NCI-H82 treated with DMSO at 0.1 percent for 48 hours (cell line): Measurements from ENCODE around the gene SOX13.

Source experiments
- DNase-seq: peaks from one replicate; lab custom pipeline; 2025; ENCODE audit not compliant: unreplicated experiment; lab: John Stamatoyannopoulos, UW

Gene SOX13

DNA sequence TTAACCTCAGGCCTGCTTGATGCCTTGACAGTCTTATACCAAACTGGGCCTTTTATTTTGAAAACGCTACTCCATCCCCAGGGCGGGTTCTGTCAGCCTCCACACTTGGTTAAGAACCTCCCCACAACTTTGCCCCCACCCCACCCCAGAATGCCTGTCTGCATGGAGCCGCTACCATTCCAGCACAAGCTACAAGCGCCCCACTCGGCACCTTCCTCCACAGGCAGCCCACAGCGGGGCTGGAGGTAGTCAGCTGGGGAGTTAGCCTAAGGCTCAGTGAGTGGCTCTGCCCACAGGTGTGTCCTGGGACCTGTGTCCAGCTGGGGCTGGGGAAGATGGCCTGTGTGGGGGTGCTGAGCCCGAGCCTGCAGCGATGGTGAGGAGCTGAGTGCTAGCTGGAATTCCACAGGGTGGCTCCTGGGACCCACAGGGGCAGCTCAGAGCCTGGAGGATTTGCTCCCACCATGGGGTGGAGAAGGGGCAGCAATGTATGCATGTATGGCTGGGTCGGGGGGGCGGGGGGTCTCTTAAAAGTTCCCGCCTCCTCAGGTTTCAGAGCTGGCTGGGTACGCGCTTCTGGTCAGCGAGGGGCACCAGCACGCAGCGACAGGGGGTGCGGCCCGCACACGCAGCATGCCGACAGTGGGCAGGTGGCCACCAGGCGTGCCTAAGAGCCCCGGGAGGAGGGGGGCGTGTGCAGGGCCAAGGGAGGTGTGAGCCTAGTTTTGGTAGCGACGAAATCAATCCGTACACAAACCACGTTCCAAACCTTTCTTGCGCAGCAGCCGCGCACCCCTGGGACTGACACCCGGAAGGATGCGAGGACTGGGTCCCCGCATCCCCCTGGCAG lies 78.0 kb downstream of the SOX13 start:
- no peak for DNase-seq

DNA sequence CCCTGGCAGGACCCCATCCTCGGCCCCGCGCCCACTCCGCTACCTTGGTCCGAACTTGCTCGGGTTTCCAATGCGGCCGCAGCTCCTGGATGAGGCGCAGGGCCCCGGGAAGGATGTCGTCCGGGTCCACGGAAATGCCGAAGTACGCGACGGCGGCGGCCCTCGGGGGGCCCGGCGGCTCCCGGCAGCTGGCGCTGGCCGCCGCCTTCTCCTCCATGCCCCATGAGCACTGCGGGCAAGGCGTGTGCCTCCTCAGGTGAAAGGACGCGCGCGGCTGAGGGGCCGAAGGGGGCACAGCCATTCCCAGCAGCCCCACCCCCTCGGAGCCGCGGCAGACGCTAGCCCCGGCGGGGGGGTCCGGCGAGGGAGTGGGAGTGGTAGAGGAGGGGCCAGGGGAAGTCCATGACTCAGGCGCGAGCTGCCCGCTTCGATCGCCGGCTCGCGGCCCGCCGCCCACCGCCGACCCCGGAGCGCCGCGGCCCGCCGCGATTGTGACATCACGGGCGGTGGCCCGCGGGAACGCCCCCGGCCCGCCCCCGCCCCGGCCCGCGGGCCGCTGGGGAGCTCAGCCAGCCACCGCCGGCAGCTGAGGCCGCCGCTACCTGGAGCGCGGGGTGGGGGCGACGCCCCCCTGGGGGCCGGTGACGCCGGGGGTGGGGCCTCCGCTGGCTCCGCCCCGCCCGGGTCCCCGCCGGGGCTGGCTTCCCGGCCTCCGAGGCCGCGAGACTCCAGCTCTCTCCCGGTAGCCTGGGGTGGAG lies 78.8 kb downstream of the SOX13 start, which contains the start of gene ETNK2:
Gene ETNK2 (minus strand): TSS at position 493 of the 758 bp plus-strand sequence. CDS start 192 bp downstream, at position 301.
- DNase-seq: peak; percentile 66

DNA sequence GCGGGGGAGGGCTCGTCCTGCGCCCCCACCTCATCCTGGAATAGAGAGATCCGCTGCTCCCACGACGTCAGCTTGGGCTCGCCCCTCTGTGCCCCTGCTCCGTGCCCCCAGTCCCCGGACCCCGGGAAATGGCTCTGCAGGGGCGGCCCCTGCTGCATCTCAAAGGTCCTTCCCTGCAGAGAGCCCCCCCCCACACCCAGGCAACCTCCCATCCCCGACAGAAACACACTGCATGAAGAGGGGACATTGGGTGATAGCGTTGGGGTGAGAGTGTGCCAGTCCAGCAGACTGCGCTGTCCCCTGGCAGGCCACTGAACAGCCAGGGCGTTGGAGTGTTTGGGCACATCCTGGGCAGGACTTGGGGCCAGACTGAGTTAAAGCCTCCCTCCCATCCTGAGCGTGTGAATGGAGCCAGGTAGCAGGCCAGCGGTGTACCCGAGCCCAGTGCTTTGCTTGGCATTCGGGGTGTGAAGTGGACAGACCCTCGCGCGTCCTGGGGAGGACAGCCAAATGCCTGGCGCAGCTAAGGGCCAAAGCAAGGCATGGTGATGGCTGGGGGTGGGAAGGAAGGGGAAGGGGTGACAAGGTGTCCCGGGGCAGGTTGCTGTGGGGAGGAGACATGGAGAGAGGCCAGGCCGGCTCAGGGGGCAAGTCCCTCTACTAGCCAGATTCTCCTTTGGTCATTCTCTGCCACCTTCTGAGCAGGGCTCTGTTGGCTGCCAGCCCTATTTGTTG lies 79.6 kb downstream of the SOX13 start:
- DNase-seq: no peak

DNA sequence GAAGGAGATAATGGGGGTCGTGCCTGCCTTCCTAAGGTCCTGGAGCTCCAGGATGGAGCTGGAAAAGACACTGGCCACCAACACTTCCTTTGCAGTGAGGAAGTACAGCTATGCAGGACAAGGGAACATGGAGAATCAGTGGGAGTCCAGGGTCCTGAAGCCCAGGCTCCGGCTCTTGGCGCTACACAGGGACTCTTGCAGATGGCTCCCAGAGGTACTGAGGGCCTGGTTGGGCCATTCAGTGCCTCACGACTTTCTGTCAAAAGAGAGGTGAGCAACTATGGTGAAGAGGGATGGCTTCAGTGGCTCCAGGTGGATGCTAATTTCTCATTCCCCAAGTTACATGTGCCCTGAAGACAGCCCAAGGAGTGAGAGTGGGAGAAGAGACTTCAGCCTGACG lies 80.8 kb downstream of the SOX13 start:
- DNase-seq: no peak

DNA sequence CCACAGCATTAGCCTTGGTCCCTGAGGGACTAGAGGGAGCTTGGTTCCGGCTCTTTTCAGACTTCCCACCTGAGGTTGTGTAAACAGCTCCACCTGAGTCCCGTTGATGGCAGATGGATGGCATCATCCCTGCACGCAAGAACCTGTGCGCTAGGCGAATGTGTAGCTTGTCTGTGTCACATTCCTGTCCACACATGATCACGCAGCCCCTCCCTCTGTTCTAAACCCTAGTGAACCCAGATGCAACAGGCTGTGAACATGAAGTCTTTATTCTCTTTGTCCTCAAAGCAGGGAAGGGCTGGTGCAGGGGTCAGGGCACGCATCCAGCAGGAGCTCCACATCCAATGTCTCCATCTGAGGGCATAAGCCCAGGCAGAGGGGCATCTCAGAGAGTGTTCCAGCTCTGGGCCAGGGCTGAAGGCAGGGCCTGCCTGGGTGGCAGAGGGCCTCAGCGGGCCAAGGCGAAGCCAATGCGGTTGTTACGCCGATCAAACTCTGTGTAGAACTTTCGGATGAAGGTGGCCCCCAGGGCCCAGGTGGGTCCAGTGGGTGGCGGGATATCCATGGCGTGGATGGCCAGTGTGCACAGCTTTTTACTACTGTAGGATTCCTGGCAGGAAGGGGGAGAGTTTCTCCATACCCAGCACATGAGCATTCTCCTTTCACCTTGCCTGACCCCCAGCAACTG lies 81.8 kb downstream of the SOX13 start:
- DNase-seq: no peak

DNA sequence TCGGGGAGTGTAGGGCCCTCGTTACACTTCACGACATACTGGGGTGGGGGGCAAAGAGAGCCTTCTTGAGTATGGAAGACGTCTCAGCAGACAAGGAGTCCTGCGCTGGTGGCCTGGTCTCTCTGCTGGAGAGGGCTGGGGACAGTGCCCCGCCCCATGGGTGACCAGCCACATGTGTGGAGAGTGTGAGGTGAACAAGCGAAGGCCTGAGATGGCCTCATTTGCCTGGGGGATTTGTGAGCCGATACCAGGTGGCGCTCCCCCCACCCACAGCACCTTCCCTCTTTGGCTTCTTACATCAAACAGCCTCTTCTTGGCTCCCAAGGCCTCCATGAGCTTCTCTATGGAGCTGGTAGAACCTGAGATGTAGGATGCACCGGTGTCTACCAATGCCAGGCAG lies 83.0 kb downstream of the SOX13 start:
- DNase-seq: no peak

DNA sequence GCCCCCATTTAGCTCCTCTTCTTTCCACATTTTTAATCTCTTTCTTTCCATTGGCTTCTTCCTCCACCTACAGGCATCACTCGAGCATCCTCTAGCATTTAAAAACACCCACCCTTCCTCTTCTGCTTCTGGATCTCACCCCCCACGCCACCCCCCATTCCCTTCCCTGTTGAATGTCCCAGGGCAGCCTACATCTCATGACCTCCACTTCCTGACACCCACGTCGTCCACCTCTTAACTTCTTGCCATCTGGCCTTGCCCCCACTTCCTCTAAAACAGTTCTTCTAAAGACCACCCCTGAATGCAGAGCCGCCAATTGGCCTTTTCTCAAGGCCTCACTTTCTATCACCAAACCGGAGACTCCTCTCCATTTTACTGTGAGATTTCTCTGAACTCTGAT lies 85.0 kb downstream of the SOX13 start:
- no peak for DNase-seq

DNA sequence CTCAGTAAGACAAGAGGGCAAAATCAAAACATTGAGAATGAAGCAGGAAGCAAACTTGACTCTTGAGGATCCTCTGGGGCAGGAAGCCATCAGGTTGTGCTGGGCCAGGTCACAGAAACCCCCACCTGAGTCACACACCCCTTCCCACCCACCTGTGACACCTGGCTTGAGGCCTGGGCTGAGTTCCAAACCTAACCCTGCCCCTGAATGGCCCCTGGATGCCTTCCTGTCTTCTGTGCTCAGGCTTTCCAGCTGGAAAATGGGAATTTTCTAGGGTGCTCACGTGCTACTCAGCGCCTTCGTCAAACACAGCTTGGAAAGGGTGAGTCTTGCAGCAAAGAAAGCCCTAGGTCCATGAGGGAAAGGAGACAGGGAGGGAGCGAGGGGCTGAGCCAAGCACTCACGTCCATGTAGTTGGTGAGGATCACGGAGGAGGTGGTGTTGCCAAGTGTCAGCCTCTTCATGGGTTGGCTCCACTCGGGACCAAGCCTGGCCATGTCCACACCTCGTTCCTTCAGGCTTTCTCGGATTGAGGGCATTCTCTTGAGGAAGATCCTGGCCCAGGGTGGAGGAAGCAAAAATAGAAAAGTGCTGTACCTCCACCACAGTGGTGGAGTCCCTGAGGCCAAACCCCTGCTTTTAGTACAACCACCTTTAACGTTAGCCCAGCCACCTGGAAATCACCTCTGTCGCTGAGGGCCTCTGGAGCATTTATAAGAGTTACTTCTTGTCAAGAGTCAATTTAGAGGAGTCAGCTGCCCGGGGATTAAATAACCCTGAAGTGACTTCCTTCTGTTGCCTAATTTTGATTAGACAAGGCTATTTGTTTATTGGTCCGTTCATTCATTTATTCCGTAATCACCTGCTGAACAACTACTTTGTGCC lies 88.9 kb downstream of the SOX13 start:
- no peak for DNase-seq

DNA sequence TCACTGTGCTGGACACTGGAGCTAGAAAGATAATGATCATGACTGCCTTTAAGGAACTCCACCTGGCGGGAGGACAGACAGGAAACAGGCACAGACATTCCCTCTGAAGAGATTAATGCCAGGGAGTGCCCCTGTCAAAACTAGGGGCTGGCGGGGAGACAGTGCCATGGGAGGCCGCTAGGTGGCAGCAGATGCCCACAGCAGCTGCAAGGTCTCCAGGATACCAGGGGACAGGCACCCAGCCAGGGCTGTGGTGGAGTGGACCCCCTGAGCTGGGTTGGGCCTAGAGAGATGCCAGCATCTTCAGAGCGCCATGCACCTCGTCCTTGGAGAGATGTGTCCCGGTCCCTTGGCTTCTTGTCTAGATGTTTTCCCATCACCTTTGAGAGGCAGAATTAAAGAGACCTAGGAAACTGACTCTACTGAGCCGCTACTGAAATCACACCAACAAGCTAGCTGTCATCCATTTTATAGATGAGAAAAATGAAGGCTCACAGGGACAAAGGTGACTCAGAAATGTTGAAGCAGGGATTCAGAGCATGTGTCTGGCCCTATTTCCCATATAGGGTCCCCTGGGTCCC lies 89.7 kb downstream of the SOX13 start:
- peak; percentile 59 for DNase-seq

DNA sequence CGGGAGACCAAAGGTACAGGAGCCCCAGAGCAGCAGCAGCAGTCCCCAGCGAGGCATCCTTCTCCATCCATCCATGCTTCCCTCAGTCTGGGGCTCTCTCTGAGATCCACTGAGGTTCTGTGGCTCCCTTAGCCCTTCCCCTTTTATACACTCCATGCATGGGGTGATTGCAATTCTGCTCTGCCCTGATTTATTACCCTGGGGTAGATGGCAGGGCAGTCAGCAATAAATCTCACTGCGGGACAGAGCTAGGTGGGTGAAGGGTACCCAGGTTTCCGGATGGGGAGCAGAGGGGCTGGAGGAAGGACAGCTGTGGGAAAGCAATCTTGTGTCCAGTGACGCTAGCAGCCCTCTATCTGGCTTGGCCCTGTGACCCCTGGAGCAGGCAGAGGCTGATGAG lies 93.3 kb downstream of the SOX13 start, which contains the start of gene REN:
Gene REN (minus strand): TSS at position 119 of the 400 bp plus-strand sequence. CDS start 44 bp downstream, at position 75.
- no peak for DNase-seq

DNA sequence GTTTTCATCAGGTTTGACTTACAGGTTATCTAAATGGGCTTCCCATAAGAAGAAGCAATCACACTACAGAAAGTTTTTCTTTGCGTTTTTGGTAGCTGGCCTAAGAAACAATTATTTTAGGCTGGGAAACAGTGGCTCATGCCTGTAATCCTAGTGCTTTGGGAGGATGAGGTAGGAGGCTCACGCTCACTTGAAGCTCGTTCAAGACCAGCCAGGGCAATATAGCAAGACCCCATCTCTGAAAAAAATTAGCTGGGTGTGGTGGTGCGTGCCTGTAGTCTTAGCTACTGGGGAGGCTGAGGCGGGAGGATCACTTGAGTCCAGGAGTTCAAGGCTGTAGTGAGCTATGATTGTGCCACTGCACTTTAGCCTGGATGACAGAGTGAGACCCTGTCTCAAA lies 94.8 kb downstream of the SOX13 start:
- DNase-seq: no peak

DNA sequence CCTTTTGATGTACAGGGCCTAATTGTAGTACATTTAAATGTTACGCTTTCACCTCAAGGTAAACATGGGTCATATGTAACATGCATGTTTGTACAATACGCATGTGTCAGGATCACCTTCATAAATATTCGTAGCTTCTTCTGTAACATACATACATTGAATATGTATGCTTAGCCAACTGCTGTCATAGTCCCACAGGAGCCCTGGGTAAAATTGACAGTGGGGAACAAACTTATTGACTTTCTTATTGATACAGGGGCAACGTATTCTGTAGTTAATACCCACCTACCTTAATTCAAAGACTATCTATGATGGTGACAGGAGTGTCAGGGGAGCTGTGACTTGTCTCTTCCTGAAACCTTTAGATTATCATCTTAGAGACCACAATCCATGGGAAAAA lies 96.9 kb downstream of the SOX13 start:
- no peak for DNase-seq

DNA sequence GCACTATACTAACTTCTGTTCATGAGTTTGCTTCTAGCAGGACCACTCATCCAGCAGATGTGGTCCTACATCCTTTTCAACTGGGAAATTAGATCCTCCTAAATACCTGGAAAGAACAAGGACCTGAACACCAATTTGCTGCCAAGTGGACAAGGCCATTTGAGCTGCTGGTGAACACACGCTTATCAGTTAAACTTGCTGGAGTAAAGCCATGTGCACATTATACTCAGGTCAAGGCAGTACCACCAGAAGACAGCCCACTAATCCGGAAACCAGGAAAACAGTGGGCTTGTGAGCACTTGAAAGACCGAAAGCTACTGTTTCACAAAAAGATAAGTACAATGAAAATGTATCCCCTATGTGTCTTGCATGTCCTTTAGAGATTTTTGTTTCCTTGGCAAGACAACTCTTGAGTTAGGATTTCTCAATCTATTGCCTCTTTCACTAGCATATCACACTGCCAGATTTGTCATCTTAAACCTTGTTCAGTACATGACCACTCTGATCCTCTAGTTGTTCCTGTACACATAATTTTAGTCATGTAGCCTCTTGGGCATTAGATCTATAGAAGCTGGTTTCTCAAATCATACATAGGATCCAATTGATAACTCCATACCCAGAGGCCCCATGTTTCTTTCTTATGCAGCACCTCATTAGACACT lies 97.7 kb downstream of the SOX13 start:
- no peak for DNase-seq

DNA sequence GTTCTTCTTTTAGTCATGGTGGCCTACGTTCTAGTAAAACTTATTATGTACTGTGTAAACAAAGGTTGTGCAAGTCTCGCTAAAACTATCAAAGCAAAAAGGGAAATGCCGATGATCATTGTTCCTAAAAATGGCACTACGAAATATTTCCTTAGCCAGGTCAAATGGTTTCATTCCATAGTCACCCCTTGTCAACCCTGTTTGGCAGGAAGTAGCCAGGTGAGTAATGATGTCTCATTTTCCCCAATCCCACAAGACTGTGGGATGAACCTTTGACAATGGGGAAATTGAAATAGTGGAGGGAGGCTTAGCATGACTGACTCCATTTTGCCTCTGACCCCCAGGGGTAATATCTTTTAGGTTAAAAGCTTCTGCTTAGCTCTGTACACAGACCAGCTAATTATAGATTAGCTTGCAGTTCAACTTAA lies 98.8 kb downstream of the SOX13 start:
- DNase-seq: no peak

DNA sequence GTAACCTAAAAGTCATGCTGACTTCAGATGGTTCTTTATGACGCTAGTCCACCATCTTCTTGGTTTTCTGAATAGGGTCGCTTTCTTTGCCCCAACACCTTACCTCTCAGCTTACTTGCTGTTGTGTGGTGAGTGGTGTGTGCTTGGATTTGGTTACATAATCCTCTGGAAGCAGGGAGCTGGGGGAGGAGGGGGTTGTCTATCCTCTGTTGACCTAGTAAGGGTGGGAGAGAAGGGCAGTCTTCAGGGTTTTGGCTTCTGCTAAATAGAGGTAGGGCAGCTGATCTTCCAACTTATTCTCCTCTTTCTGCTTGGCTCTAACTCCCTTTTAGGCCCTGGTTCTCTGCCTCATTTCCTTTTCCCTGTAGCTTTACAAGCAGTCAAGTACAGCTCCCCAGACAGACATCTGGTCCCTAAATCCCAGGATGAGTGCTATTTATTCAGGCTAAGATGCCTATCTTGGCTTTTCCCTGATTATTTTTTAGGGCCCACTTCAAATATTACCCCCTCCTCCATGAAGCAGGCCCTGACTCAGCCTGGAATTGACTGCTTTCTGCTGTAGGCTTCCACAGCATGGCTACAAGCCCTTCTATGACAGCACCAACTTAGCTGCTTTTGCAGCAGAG lies 99.6 kb downstream of the SOX13 start:
- peak; percentile 86 for DNase-seq

DNA sequence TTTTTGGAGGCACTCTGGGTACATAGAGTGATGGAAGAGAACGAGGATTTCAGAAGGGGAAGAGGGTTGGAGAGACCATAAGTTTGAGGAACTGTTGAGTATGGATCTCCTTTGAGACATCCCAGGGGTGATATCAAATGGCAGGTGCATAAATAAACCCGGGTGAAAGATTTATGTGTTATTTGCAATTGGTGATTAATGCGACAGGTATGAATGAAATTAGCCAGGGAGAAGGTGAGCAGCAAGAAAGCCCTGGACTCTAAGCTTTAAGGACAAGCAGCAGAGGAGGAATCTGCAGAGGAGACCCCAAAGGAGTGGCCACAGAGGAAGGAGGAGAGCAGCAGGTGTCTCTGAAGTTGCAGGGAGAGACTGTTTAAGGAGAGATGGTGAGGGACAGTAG lies 102.0 kb downstream of the SOX13 start:
- no peak for DNase-seq

DNA sequence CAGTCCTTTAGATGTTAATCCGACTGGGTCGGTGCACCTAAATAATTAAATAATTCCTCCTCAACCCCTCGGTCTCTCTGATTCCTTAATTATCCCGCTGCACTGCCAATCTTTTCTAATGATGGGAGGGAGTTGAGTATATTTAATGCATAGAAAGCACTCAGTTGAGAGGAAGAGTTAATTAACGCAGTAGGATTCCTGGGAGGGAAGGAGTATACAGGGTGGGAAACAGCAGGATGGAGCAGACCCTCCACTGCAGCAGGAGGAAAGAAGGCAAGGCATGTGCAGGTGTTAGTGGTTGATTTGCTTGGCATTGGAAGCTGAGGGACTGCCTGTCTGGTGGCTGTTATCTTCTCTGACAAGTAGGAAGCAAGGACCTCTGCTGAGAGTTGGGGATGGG lies 103.1 kb downstream of the SOX13 start:
- DNase-seq: peak; percentile 31

DNA sequence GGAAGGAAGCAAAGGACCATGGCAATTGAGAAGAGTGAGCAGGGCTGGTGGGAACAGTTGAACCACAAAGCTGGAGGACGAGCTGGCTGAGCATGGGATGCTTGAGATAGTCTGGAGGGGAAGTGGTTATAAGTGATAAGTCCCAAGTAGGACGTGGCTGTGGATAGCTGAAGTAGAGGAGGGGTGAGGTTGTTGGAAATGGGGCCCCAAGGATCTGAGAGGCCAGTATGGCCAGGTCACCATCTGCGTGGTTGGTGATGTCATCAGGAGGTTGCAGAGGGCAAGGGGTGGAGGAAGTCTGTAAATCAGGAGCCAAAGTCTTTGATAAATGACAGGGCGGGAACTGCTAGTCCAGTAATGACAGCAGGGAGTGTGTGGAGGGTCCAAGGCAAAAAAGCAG lies 104.2 kb downstream of the SOX13 start:
- DNase-seq: no peak
